Activated effector memory CD4-positive, alpha-beta T cell treated with Interleukin-2 at 50 U/mL for 16 hours (primary cell): ENCODE data around the gene OR52A5.
"Not testable (repeated sequence)": the region's sequence is repeated elsewhere in the genome, so short reads cannot be mapped to it uniquely, and the experiment has no call there.

ENCODE experiments used
- DNase-seq: peaks from one replicate; pipeline ENCODE4 v3.0.0-alpha.2; 2020

Gene OR52A5

GRCh38 chr11:5137996-5138395 lies at the start of gene OR52A5:
TSS of gene OR52A5 (minus strand) at chr11:5138356. CDS start at chr11:5132642, 5,714 bp downstream.
- DNase-seq: no peak

- no peak for DNase-seq
Observed at GRCh38 chr11:5178046-5178837, 40.1 kb upstream of the OR52A5 start.

- no peak for DNase-seq
Observed at GRCh38 chr11:5174934-5175333, 36.8 kb upstream of the OR52A5 start.

- no peak for DNase-seq
Observed at GRCh38 chr11:5171856-5172255, 33.7 kb upstream of the OR52A5 start.

- DNase-seq: not testable (repeated sequence)
Observed at GRCh38 chr11:5165898-5166297, 27.7 kb upstream of the OR52A5 start.

- not testable (repeated sequence) for DNase-seq
Observed at GRCh38 chr11:5164807-5165206, 26.7 kb upstream of the OR52A5 start.

GRCh38 chr11:5161045-5161444 lies 22.9 kb upstream of the OR52A5 start:
- DNase-seq: not testable (repeated sequence)

GRCh38 chr11:5160217-5160616 lies 22.1 kb upstream of the OR52A5 start:
- not testable (repeated sequence) for DNase-seq

GRCh38 chr11:5159806-5160205 lies 21.6 kb upstream of the OR52A5 start:
- DNase-seq: no peak

- no peak for DNase-seq
Observed at GRCh38 chr11:5154657-5155056, 16.5 kb upstream of the OR52A5 start, which contains the start of gene OR52A1. TSS of gene OR52A1 (minus strand) at chr11:5154757. CDS start at chr11:5152369, 2,388 bp downstream.

- DNase-seq: no peak
Observed at GRCh38 chr11:5153574-5154431, 15.6 kb upstream of the OR52A5 start.

GRCh38 chr11:5151713-5152153 lies 13.6 kb upstream of the OR52A5 start:
- DNase-seq: no peak

- DNase-seq: not testable (repeated sequence)
Observed at GRCh38 chr11:5144206-5144605, 6.0 kb upstream of the OR52A5 start.

GRCh38 chr11:5137014-5137413 lies 1.1 kb downstream of the OR52A5 start:
- DNase-seq: no peak

- no peak for DNase-seq
Observed at GRCh38 chr11:5136261-5136660, 1.9 kb downstream of the OR52A5 start.

- no peak for DNase-seq
Observed at GRCh38 chr11:5131584-5132335, 6.4 kb downstream of the OR52A5 start.

GRCh38 chr11:5129457-5129877 lies 8.7 kb downstream of the OR52A5 start:
- no peak for DNase-seq

- DNase-seq: no peak
Observed at GRCh38 chr11:5124891-5125620, 13.1 kb downstream of the OR52A5 start.

GRCh38 chr11:5123802-5124521 lies 14.2 kb downstream of the OR52A5 start:
- DNase-seq: no peak

- DNase-seq: no peak
Observed at GRCh38 chr11:5118893-5119292, 19.3 kb downstream of the OR52A5 start.

GRCh38 chr11:5117588-5117987 lies 20.6 kb downstream of the OR52A5 start:
- no peak for DNase-seq

- DNase-seq: no peak
Observed at GRCh38 chr11:5115339-5115738, 22.8 kb downstream of the OR52A5 start.
